Neuron (in vitro differentiated cells): ENCODE measurements around the gene TADA2A.
A peak's percentile ranks its signal among the peaks of the same experiment; 100 is the strongest.
"Not testable (repeated sequence)": the region's sequence is repeated elsewhere in the genome, so short reads cannot be mapped to it uniquely, and the experiment has no call there.

ENCODE experiments used
- H2AFZ ChIP-seq: one replicate; pipeline ENCODE4 v1.6.1; 2013; ENCODE audit warnings: low read depth, mild to moderate bottlenecking, inconsistent platforms, low read length, moderate library complexity
- H3K27me3 ChIP-seq: one replicate; pipeline ENCODE4 v1.6.1; 2013; ENCODE audit warnings: low read length; ENCODE audit not compliant: insufficient read depth
- H3K36me3 ChIP-seq: one replicate; pipeline ENCODE4 v1.6.1; 2013; ENCODE audit warnings: low read length; ENCODE audit not compliant: insufficient read depth
- H3K4me1 ChIP-seq: one replicate; pipeline ENCODE4 v1.6.1; 2013; ENCODE audit warnings: low read length; ENCODE audit not compliant: insufficient read depth
- H3K4me3 ChIP-seq: 2 replicates; pipeline ENCODE4 v1.5.1; 2013; ENCODE audit warnings: mild to moderate bottlenecking, low read length, moderate library complexity
- H3K9me3 ChIP-seq: one replicate; pipeline ENCODE4 v1.6.1; 2013; ENCODE audit warnings: low read length

Gene TADA2A

GRCh38 chr17:37385474-37385990 is 21.2 kb upstream of the TADA2A start:
- H3K4me1 ChIP-seq = no peaks in the 10 kb centered on the region
- no peaks in the 10 kb centered on the region for H3K27me3 ChIP-seq
- H3K36me3 ChIP-seq = no peaks in the 10 kb centered on the region
- H3K9me3 ChIP-seq = no peaks in the 10 kb centered on the region
- no peak overlapping the region for H2AFZ ChIP-seq
- no peak overlapping the region for H3K4me3 ChIP-seq

- Histone ChIP-seq H3K27me3 (no peaks in the 10 kb centered on the region), H2AFZ (no peak overlapping the region), H3K4me1 (no peaks in the 10 kb centered on the region), H3K36me3 (no peaks in the 10 kb centered on the region), H3K9me3 (no peaks in the 10 kb centered on the region), H3K4me3 (no peak overlapping the region)
Observed at GRCh38 chr17:37386462-37386861, 20.2 kb upstream of the TADA2A start.

GRCh38 chr17:37388266-37388665 is 18.4 kb upstream of the TADA2A start:
- H3K4me3 ChIP-seq = no peak overlapping the region
- no peaks in the 10 kb centered on the region for H3K27me3 ChIP-seq
- H3K36me3 ChIP-seq = no peaks in the 10 kb centered on the region
- no peak overlapping the region for H2AFZ ChIP-seq
- no peaks in the 10 kb centered on the region for H3K4me1 ChIP-seq
- no peaks in the 10 kb centered on the region for H3K9me3 ChIP-seq

- no peak overlapping the region for H2AFZ ChIP-seq
- no peaks in the 10 kb centered on the region for H3K36me3 ChIP-seq
- H3K4me3 ChIP-seq = no peak overlapping the region
Observed at GRCh38 chr17:37389160-37389559, 17.5 kb upstream of the TADA2A start.

GRCh38 chr17:37391146-37391545 is 15.5 kb upstream of the TADA2A start:
- no peak overlapping the region for H2AFZ ChIP-seq
- H3K4me1 ChIP-seq = no peaks in the 10 kb centered on the region
- no peaks in the 10 kb centered on the region for H3K9me3 ChIP-seq
- no peaks in the 10 kb centered on the region for H3K36me3 ChIP-seq
- H3K27me3 ChIP-seq = no peaks in the 10 kb centered on the region
- no peak overlapping the region for H3K4me3 ChIP-seq

More at GRCh38 chr17:37389160-37389559, 17.5 kb upstream of the TADA2A start:
- no peaks in the 10 kb centered on the region for H3K9me3 ChIP-seq
- H3K4me1 ChIP-seq = no peaks in the 10 kb centered on the region
- no peaks in the 10 kb centered on the region for H3K27me3 ChIP-seq

- H3K4me1 ChIP-seq = no peaks in the 10 kb centered on the region
- H3K27me3 ChIP-seq = no peaks in the 10 kb centered on the region
- no peak overlapping the region for H2AFZ ChIP-seq
- no peaks in the 10 kb centered on the region for H3K36me3 ChIP-seq
- H3K4me3 ChIP-seq = no peak overlapping the region
- no peaks in the 10 kb centered on the region for H3K9me3 ChIP-seq
Observed at GRCh38 chr17:37392024-37392590, 14.6 kb upstream of the TADA2A start.

- no peaks in the 10 kb centered on the region for H3K36me3 ChIP-seq
- H2AFZ ChIP-seq = no peak overlapping the region
- no peaks in the 10 kb centered on the region for H3K9me3 ChIP-seq
- no peak overlapping the region for H3K4me3 ChIP-seq
- no peaks in the 10 kb centered on the region for H3K4me1 ChIP-seq
- no peaks in the 10 kb centered on the region for H3K27me3 ChIP-seq
Observed at GRCh38 chr17:37393352-37393751, 13.3 kb upstream of the TADA2A start.

GRCh38 chr17:37399265-37399803 is 7.4 kb upstream of the TADA2A start:
- Histone ChIP-seq H2AFZ (no peak overlapping the region), H3K4me1 (no peaks in the 10 kb centered on the region)

GRCh38 chr17:37400505-37400904 is 6.2 kb upstream of the TADA2A start:
- H2AFZ ChIP-seq = no peak overlapping the region
- H3K4me3 ChIP-seq = no peak overlapping the region
- H3K4me1 ChIP-seq = peaks cover 3% of the 10 kb centered on the region
- H3K36me3 ChIP-seq = no peaks in the 10 kb centered on the region
- no peaks in the 10 kb centered on the region for H3K9me3 ChIP-seq
- H3K27me3 ChIP-seq = no peaks in the 10 kb centered on the region

More at GRCh38 chr17:37399265-37399803, 7.4 kb upstream of the TADA2A start:
- no peaks in the 10 kb centered on the region for H3K27me3 ChIP-seq
- no peaks in the 10 kb centered on the region for H3K36me3 ChIP-seq
- H3K9me3 ChIP-seq = no peaks in the 10 kb centered on the region
- no peak overlapping the region for H3K4me3 ChIP-seq

- H3K4me1 ChIP-seq, H3K9me3 ChIP-seq, H3K27me3 ChIP-seq, H3K36me3 ChIP-seq, H2AFZ ChIP-seq: not testable (repeated sequence)
- H3K4me3 ChIP-seq = peak overlapping the region; percentile 63
Observed at GRCh38 chr17:37405522-37405921, 1.2 kb upstream of the TADA2A start.

- H3K36me3 ChIP-seq = peaks cover 7% of the 10 kb centered on the region
Observed at GRCh38 chr17:37405955-37406634, 591 bp upstream of the TADA2A start.

GRCh38 chr17:37408145-37408479 is 1.4 kb downstream of the TADA2A start:
- not testable (repeated sequence) for H2AFZ ChIP-seq, H3K27me3 ChIP-seq, H3K9me3 ChIP-seq, H3K4me1 ChIP-seq, H3K4me3 ChIP-seq
- H3K36me3 ChIP-seq = peaks cover 19% of the 10 kb centered on the region

More at GRCh38 chr17:37405955-37406634, 591 bp upstream of the TADA2A start:
- H3K4me3 ChIP-seq = peak overlapping the region; percentile 63
- H3K9me3 ChIP-seq = no peaks in the 10 kb centered on the region
- no peaks in the 10 kb centered on the region for H3K27me3 ChIP-seq
- peaks cover 6% of the 10 kb centered on the region for H3K4me1 ChIP-seq
- peak overlapping the region; percentile 72 for H2AFZ ChIP-seq

- H3K9me3 ChIP-seq = no peaks in the 10 kb centered on the region
- no peak overlapping the region for H3K4me3 ChIP-seq
- peaks cover 3% of the 10 kb centered on the region for H3K4me1 ChIP-seq
- H3K36me3 ChIP-seq = peaks cover 40% of the 10 kb centered on the region
- no peaks in the 10 kb centered on the region for H3K27me3 ChIP-seq
- no peak overlapping the region for H2AFZ ChIP-seq
Observed at GRCh38 chr17:37410357-37410756, 3.7 kb downstream of the TADA2A start.
